NCI-H2171 (cell line): ENCODE results near the gene NAGPA.
A peak's percentile ranks its signal among the peaks of the same experiment; 100 is the strongest.

Source experiments
- DNase-seq: peaks from one replicate; lab custom pipeline; 2025; lab: John Stamatoyannopoulos, UW

Gene NAGPA

DNA sequence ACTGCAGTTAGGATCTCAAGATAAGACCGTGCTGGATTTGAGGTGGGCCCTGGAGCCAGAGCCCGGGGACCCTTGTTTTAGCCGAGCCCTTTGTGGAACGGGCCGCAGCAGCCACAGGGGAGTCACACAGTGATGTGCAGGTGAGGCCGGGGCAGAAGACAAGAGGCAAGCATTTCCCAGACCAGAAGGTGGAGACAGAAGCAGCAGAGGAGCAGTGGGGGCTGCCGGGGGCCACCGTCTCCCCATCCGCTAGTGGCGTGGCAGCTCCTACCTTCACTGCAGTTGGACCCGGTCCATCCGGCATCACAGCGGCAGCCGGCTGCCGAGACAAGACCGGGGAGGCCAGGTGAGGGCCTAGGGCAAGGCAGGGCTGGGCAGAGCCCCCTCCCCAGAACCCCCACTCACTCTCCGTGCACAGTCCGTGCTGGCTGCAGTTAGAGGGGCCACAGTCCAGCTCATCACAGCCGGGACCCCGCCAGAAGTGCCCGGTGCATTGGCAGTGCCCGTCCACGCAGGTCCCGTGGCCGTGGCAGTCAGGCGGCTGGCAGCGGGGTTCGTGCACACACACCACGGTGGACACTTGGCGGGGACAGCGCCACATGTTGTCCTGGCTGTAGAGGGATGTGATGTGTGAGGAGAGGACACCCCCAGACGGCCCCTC is 6.0 kb downstream of the NAGPA start:
- no peak for DNase-seq

GRCh38 chr16:5027086-5027485 is 6.6 kb downstream of the NAGPA start:
- DNase-seq = no peak

GRCh38 chr16:5026664-5027063 is 7.1 kb downstream of the NAGPA start:
- no peak for DNase-seq

GRCh38 chr16:5025171-5025632 is 8.5 kb downstream of the NAGPA start:
- peak; percentile 22 for DNase-seq

GRCh38 chr16:5024632-5025031 is 9.1 kb downstream of the NAGPA start:
- DNase-seq = peak; percentile 49

DNA sequence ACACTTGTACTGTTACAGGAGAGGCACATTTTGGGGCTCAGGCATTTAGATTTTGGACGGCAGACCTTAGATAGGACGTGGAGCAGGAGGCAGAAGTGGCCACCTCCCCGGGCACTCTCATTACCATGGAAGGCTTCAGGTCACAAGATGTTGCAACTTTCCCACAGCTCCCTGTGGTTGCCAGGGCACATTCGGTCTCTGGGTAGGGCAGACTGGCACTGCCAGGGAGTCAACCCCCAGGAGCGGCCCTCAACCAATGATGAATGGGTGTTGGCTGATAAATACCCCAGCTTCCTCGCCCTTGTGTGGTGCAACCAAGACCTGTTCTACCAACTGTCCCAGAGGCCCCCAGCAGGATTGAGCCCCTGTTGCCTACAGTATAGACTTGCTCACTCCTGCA is 11.2 kb downstream of the NAGPA start:
- no peak for DNase-seq

GRCh38 chr16:5020551-5020950 is 13.2 kb downstream of the NAGPA start:
- no peak for DNase-seq

- no peak for DNase-seq
Measured at GRCh38 chr16:5019775-5020174, 14.0 kb downstream of the NAGPA start.

DNA sequence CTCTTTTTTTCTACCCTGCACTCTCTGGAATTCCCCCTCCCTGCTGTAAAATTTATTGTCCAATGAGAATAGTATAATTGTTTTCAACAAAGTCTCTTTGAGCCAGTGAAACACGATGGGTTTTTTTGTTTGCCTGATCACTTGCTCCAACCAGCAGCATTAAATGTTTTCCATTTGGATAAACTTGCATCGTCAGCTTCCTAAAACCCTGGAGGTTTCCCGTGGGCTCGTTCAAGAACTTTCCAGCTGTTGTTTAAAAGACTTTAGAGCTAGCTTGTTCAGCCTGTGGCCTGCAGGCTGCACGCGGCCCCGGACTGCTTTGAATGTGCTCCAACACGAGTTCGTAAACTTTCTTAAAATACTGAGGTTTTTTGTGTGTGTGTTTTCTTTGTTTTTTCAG is 14.9 kb downstream of the NAGPA start:
- no peak for DNase-seq

GRCh38 chr16:5017678-5017969 is 16.1 kb downstream of the NAGPA start:
- DNase-seq = no peak

DNA sequence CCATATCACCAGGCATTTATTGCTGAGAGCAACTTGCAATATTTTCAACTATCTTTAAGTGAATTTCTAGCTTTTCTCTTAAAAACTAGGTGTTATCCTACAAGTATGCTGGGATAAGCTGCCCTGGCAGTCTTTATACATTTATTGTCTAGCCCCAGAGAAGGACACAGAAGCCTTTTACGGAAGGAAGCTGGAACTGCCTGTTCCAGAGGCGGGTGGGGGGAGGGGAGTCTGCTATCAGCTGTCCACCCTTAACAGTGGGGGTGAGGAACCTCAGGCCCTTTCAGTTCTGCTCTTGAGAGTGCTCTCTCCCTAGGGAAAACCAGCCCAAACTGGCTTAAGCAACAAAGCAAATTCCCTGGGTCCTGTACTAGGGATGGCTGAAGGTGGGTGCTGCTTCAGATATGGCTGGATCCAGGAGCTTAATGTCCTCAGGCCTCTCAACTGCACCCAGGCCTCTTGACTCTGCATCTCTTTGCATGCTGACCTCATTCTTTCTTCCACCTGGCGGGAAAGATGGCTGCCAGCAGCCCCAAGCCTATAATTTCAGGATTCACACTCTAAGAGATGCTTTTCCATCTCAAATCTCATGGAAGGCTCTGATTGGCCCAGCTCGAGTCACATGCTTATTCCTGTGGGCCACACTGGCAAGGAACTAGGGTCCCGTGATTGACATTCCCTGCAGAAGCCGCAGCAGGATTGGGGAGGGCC is 16.6 kb downstream of the NAGPA start:
- DNase-seq = no peak

DNA sequence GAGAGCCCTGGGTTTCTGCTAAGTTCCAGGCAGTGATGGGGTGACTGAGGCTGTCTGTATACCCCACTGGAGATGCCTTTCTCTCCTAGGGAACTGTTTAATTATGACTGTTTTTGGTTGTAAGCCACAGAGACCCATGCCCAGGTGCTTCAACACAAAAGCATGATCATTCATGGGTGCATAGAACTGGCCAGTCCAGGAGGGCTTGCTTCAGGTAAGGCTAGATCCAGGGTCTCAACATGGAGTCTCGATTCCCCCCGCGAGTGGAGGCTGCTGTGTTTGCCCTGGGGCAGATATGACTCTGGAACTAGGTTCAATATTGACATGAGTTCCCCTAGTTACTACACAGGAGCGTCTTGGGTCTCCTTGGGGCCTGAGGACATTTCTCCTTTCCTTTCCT is 17.8 kb downstream of the NAGPA start:
- no peak for DNase-seq

GRCh38 chr16:5015351-5015750 is 18.4 kb downstream of the NAGPA start:
- DNase-seq = no peak

GRCh38 chr16:5012887-5013286 is 20.8 kb downstream of the NAGPA start:
- no peak for DNase-seq

GRCh38 chr16:5011637-5012036 is 22.1 kb downstream of the NAGPA start:
- DNase-seq = no peak

- DNase-seq = no peak
Measured at GRCh38 chr16:5010576-5011329, 23.0 kb downstream of the NAGPA start.

- DNase-seq = no peak
Measured at GRCh38 chr16:5008311-5008731, 25.4 kb downstream of the NAGPA start.

DNA sequence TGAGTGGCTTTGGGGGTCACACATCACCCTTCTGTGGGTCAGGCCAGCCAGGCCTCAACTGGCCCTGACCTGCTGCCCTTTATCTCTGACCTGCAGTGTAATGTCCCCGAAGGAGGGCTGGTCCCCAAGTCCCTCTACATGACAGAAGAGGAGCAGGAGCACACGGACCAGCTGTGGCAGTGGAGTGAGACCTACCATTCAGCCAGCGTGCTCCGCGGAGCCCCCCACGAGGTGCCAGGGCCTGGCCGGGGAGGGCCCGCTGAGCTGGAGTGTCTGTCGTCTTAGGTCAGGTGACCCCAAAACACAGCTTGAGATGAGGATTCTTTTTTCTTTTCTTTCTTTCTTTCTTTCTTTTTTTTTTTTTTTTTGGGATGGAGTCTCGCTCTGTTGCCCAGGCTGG is 26.5 kb downstream of the NAGPA start:
- DNase-seq = no peak

DNA sequence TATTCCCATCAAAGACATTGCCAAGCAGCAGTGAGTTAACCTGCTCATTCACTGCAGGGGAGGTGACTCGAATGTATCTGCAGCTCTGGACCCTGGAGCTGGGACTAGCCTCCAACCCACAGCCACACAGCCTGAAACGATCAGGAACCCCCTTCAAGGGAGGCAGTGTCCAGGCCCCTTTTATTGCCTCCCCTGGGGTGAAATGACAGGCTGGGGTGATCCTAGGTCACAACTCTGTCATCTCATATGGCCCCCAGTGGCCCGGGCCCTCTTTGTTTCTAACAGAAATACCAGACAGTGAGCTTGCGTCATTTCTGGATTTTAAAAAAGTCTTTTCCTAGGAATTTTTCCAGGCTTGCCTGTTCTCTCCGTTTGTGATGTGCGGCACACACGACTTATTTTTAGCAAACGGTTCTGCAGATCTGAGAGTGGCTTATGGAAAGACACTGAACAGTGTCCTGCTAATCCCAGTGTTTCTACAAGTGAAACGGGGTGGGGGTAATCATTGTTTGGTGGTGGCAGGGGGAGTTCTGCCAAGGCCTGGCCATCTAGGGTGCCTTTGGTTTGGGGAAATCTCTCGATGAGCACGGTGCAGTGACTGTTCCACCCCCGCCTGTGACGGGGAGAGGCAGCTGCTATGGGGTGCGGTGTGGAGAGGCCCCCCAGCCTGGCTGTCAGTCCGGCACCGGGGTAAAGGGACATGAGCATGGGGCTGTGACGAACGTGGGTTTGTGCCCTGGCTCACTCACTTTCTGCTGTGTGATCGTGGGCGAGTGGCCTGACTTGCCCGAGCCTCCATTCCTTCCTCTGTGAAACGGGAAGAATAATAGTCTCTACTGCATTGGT is 27.2 kb downstream of the NAGPA start:
- DNase-seq = no peak

- no peak for DNase-seq
Measured at GRCh38 chr16:5005916-5006315, 27.8 kb downstream of the NAGPA start.

GRCh38 chr16:5004311-5004710 is 29.4 kb downstream of the NAGPA start:
- DNase-seq = no peak

DNA sequence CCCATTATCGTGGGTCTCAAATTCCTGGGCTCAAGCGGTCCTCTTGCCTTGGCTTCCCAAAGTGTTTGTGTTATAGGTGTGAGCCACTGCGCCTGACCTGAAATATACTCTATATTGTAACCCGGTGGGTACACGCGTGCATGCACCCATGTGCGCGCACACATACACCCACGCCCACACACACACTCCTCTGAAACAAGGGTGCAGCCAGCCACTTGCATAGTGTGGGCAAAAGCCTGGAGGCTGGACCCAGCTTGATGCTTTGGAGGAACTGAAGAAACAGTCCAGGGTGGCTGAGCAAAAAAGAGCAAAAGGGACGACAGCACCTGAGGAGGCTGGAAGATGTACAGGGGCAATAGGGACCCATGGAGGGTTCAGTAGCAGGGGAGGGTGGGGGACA is 29.9 kb downstream of the NAGPA start:
- DNase-seq = no peak
